PC-3 (cell line): ENCODE data around the gene ANKLE1. TPM values are rescaled to one million over a fixed set of nuclear protein-coding genes. Genes with fewer than 3 reads are reported as not detected.

Source experiments
- ATAC-seq: fragments of 200-7000 bp; cut with Tn5 transposase; 2 replicates; pipeline ENCODE4 v1.9.1; 2020; ENCODE audit warnings: mild to moderate bottlenecking, moderate library complexity
- BruUV-seq: library from RNA; stranded (reverse); fragments of 400-500 nt; replicated peaks from 2 replicates; lab custom pipeline; 2021; lab: Mats Ljungman, UMichigan
- CTCF ChIA-PET: fragments of 300-600 bp; sonication (Branson Sonifier 250); formaldehyde crosslinking; loops from one replicate; lab custom pipeline; 2022; ENCODE audit warnings: antibody characterized with exemption; lab: Charles Lee
- POLR2A ChIA-PET: fragments of 300-600 bp; sonication (Branson Sonifier 250); formaldehyde crosslinking; loops from one replicate; lab custom pipeline; 2022; ENCODE audit warnings: antibody characterized with exemption; ENCODE audit not compliant: unreplicated experiment; lab: Charles Lee
- DNase-seq: peaks from one replicate; pipeline ENCODE4 v3.0.0-alpha.2; 2015
- H2AFZ ChIP-seq: fragments of 300-600 bp; sonication (generic); 2 replicates; pipeline ENCODE4 v1.6.0; 2016; ENCODE audit warnings: antibody characterized with exemption, low read length
- H3F3A ChIP-seq: fragments of 300-600 bp; sonication (generic); one replicate; pipeline ENCODE4 v1.6.0; 2017; ENCODE audit warnings: antibody characterized with exemption, low read length, control low read depth, mild to moderate bottlenecking; ENCODE audit not compliant: unreplicated experiment
- H3K27ac ChIP-seq: fragments of 300-600 bp; sonication (generic); 2 replicates; pipeline ENCODE4 v1.5.1; 2016; ENCODE audit warnings: mild to moderate bottlenecking, low read length
- H3K27me3 ChIP-seq: fragments of 300-600 bp; sonication (generic); 2 replicates; pipeline ENCODE4 v1.6.1; 2016; ENCODE audit warnings: low read length, mixed read lengths
- H3K36me3 ChIP-seq: fragments of 300-600 bp; sonication (generic); 2 replicates; pipeline ENCODE4 v1.6.1; 2016; ENCODE audit warnings: low read depth, mixed run types, low read length, mixed read lengths
- H3K4me1 ChIP-seq: fragments of 300-600 bp; sonication (generic); 2 replicates; pipeline ENCODE4 v1.5.1; 2016; ENCODE audit warnings: low read length; ENCODE audit not compliant: insufficient read depth
- H3K4me2 ChIP-seq: fragments of 300-600 bp; sonication (generic); 2 replicates; pipeline ENCODE4 v1.6.0; 2016; ENCODE audit warnings: low read length
- H3K4me3 ChIP-seq: fragments of 300-600 bp; sonication (generic); 2 replicates; pipeline ENCODE4 v1.5.1; 2016; ENCODE audit warnings: mild to moderate bottlenecking, low read length, mixed read lengths
- H3K79me2 ChIP-seq: fragments of 300-600 bp; sonication (generic); 2 replicates; pipeline ENCODE4 v1.6.1; 2017; ENCODE audit warnings: low read length, mixed read lengths
- H3K9ac ChIP-seq: fragments of 300-600 bp; sonication (generic); 2 replicates; pipeline ENCODE4 v1.6.0; 2016; ENCODE audit warnings: mild to moderate bottlenecking, low read length
- H3K9me2 ChIP-seq: fragments of 300-600 bp; sonication (generic); replicated peaks from 2 replicates; pipeline ENCODE4 v1.6.1; 2016; ENCODE audit warnings: mixed run types, low read length, mixed read lengths
- H3K9me3 ChIP-seq: fragments of 300-600 bp; sonication (generic); 2 replicates; pipeline ENCODE4 v1.6.1; 2016; ENCODE audit warnings: low read length, mixed read lengths
- H4K20me1 ChIP-seq: fragments of 300-600 bp; sonication (generic); 2 replicates; pipeline ENCODE4 v1.6.1; 2016; ENCODE audit warnings: low read length, mixed read lengths
- CTCF ChIP-seq: fragments of 300-600 bp; sonication (generic); conservative IDR thresholded peaks from 2 replicates; pipeline ENCODE4 v1.5.1; 2017; ENCODE audit warnings: antibody characterized with exemption, low read depth, mild to moderate bottlenecking, low read length
- EZH2 ChIP-seq: fragments of 300-600 bp; sonication (generic); IDR thresholded peaks from one replicate; pipeline ENCODE4 v1.6.1; 2017; ENCODE audit warnings: antibody characterized with exemption, mild to moderate bottlenecking, low read length; ENCODE audit not compliant: unreplicated experiment
- EZH2phosphoT487 ChIP-seq: fragments of 300-600 bp; sonication (generic); IDR thresholded peaks from 2 replicates; pipeline ENCODE4 v1.6.1; 2018; ENCODE audit warnings: mild to moderate bottlenecking, antibody characterized with exemption, low read length, borderline replicate concordance
- intact Hi-C: fragments of 100-400 bp; cut with micrococcal nuclease; formaldehyde crosslinking; loops from 2 replicates; pipeline ENCODE4 v1.9.0; 2023
- total RNA-seq: library from RNA; depleted of rRNA; stranded (reverse); fragments of >200 nt; gene quantifications from 2 replicates; pipeline ENCODE4 v1.2.3, GENCODE V29; 2014

Gene ANKLE1
- total RNA-seq, 1 experiment from 2014 or later = 2.2 TPM

DNA sequence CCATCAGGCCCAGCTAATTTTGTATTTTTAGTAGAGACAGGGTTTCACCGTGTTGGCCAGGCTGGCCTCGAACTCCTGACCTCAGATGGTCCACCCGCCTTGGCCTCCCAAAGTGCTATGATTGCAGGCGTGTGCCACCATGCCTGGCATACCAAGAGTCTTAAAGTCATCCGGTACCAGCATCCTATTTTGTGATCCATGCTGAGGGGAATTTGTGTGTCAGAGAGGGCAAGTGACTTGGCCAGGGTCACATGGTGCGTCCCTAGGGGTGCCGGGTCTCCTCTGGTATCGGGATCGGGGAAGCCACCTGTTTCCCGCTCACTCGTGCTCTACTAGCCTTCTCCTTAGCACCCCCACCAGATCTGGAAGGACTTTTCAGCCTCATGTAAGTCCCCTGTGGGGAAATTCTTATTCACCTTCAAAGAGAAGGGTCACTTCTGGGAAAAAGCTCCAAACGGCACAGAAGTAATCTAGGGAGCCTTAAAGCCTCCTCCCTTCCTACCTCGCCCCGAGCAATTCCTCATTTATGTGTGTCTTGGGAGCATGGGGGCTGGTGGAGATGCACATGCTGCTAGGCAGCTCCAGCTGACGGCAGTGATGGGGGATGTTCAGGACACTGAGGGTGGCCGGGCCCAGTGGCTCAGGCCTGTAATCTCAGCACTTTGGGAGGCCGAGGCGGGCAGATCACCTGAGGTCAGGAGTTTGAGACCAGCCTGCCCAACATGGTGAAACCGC, 6.1 kb upstream of the ANKLE1 start:
- H4K20me1 ChIP-seq = no peaks in the 10 kb centered on the region
- peaks cover 38% of the 10 kb centered on the region for H3K36me3 ChIP-seq
- DNase-seq (no peak), ATAC-seq (no peak)
- ChIA-PET POLR2A (no interaction called here), CTCF (no interaction called here)
- no peaks in the 10 kb centered on the region for H3K79me2 ChIP-seq
- no peak overlapping the region for H3K27ac ChIP-seq
- BruUV-seq = no TSS peak
- H3K9ac ChIP-seq = no peak overlapping the region
- H3K27me3 ChIP-seq = no peaks in the 10 kb centered on the region
- no peaks in the 10 kb centered on the region for H3F3A ChIP-seq
- TF ChIP-seq EZH2phosphoT487 (no peak), EZH2 (no peak), CTCF (no peak)
- no peaks in the 10 kb centered on the region for H3K9me2 ChIP-seq
- H3K4me3 ChIP-seq = no peak overlapping the region
- H2AFZ ChIP-seq = no peak overlapping the region
- H3K4me1 ChIP-seq = no peaks in the 10 kb centered on the region
- H3K4me2 ChIP-seq = no peak overlapping the region
- no peaks in the 10 kb centered on the region for H3K9me3 ChIP-seq
- intact Hi-C loops = no loop called here

DNA sequence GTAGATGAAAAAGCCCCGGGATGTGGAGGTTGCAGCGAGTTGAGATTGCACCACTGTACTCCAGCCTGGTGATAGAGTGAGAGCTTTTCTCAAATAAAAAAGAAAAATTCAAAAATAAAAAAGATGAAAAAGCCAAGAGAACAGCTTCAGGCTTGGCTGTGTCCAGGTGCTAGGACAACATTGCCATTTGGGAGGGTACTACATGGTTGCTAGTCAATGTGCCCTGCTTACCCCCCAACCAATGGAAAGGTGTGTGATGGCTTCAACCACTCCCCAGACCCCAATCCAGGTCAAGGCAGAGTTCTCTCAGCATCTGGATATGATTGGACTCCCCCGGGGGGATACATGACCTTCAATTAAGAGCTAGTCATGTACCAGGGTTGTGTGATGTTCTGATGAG, 2.3 kb upstream of the ANKLE1 start:
- H3K27ac ChIP-seq = no peak overlapping the region
- DNase-seq (no peak), ATAC-seq (no peak)
- no TSS peak for BruUV-seq
- no peak overlapping the region for H3K4me3 ChIP-seq
- no peaks in the 10 kb centered on the region for H3K9me3 ChIP-seq
- H3F3A ChIP-seq = no peaks in the 10 kb centered on the region
- POLR2A ChIA-PET = no interaction called here
- no peaks in the 10 kb centered on the region for H3K79me2 ChIP-seq
- no peak overlapping the region for H3K4me2 ChIP-seq
- H3K36me3 ChIP-seq = peaks cover 21% of the 10 kb centered on the region
- CTCF ChIA-PET = interaction anchor here (0.8 kb wide), 1 partner anchor 26 kb away, joined by 4 read pairs; the partner anchor contains the start of gene MRPL34
- H2AFZ ChIP-seq = no peak overlapping the region
- no peaks in the 10 kb centered on the region for H3K27me3 ChIP-seq
- H3K9me2 ChIP-seq = no peaks in the 10 kb centered on the region
- TF ChIP-seq EZH2 = no peak
- TF ChIP-seq EZH2phosphoT487 = no peak
- no peak for TF ChIP-seq CTCF
- no peak overlapping the region for H3K9ac ChIP-seq
- intact Hi-C loops = no loop called here
- H3K4me1 ChIP-seq = no peaks in the 10 kb centered on the region
- H4K20me1 ChIP-seq = no peaks in the 10 kb centered on the region

GRCh38 chr19:17282488-17283125, 906 bp downstream of the ANKLE1 start:
- H3K27me3 ChIP-seq = no peaks in the 10 kb centered on the region
- intact Hi-C loops = loop anchor here (1.0 to 2.0 kb wide), 3 partner anchors 21 to 215 kb away; no protein-coding TSS in a partner anchor
- no peaks in the 10 kb centered on the region for H3K9me2 ChIP-seq
- H4K20me1 ChIP-seq = no peaks in the 10 kb centered on the region
- no TSS peak for BruUV-seq
- no peaks in the 10 kb centered on the region for H3K79me2 ChIP-seq
- H3K36me3 ChIP-seq = peaks cover under 1% of the 10 kb centered on the region; the same call in 1 of the 2 replicates
- peak overlapping the region; percentile 81 for H3K4me2 ChIP-seq
- peak; percentile 94 for ATAC-seq
- H3K27ac ChIP-seq = no peak overlapping the region
- no peaks in the 10 kb centered on the region for H3F3A ChIP-seq
- no peaks in the 10 kb centered on the region for H3K4me1 ChIP-seq
- peak; percentile 87 for DNase-seq
- H3K4me3 ChIP-seq = peak overlapping the region; percentile 57
- no peaks in the 10 kb centered on the region for H3K9me3 ChIP-seq
- peak overlapping the region; percentile 84 for H2AFZ ChIP-seq
- TF ChIP-seq EZH2phosphoT487 (no peak), EZH2 (no peak), CTCF (peak; percentile 87)
- CTCF ChIA-PET = interaction anchor here (1.1 to 1.4 kb wide), 2 partner anchors 16 to 26 kb away, joined by 3 to 4 read pairs; partner anchors contain the start of gene DDA1
- peak overlapping the region; percentile 26 for H3K9ac ChIP-seq
- POLR2A ChIA-PET = interaction anchor here (0.5 to 1.0 kb wide), 2 partner anchors 67 to 998 kb away, joined by 5 to 15 read pairs; partner anchors contain the start of gene USE1
